Motor neuron (in vitro differentiated cells): ENCODE data around the gene OGG1. TPM values are rescaled to one million over a fixed set of nuclear protein-coding genes. Genes with fewer than 3 reads are reported as not detected.
"Not testable (repeated sequence)": the region's sequence is repeated elsewhere in the genome, so short reads cannot be mapped to it uniquely, and the experiment has no call there.

Source experiments
- ATAC-seq, 8 experiments: fragments of 200-7000 bp; cut with Tn5 transposase; replicated peaks in 6 of 8; 2 replicates each; pipeline ENCODE4 v1.8.0; 2021; ENCODE audit warnings: mild to moderate bottlenecking in 8 of 8, moderate library complexity in 8 of 8
- H3K27ac ChIP-seq, 2 donors: fragments of 250-450 bp; sonication (Bioruptor Pico); 2 replicates each; pipeline ENCODE4 v1.9.0; 2021; ENCODE audit warnings: antibody characterized with exemption in 2 of 2, mild to moderate bottlenecking in 2 of 2, moderate library complexity in 1 of 2
- H3K4me1 ChIP-seq, 2 donors: fragments of 250-450 bp; sonication (Bioruptor Pico); replicated peaks in 1 of 2; 2 replicates each; pipeline ENCODE4 v1.6.1; 2021; ENCODE audit warnings: antibody characterized with exemption in 2 of 2, mild to moderate bottlenecking in 2 of 2, moderate library complexity in 1 of 2
- H3K4me3 ChIP-seq, 5 donors: fragments of 250-450 bp; sonication (Bioruptor Pico); 2 replicates each; pipeline ENCODE4 v1.9.0; 2021; ENCODE audit warnings: antibody characterized with exemption in 5 of 5, mild to moderate bottlenecking in 5 of 5, moderate library complexity in 4 of 5
- WGBS, 10 experiments: fragments of 450-650 bp; shearing (Covaris generic); methylation state at CpG; one replicate each; pipeline ENCODE4 v1.0.0; 2022; 5-methylcytosine and 5-hydroxymethylcytosine counted together
- in situ Hi-C, 9 experiments: fragments of 400-800 bp; cut with MboI; loops; one replicate each; pipeline ENCODE4 v1.15.0; 2021; ENCODE audit warnings: low sequenced_read_pairs in 9 of 9, low pct_unique_long_range_greater_than_20kb in 2 of 9; ENCODE audit not compliant: unreplicated experiment in 9 of 9
- total RNA-seq, 8 experiments: library from RNA; unstranded; fragments of 300-600 nt; gene quantifications; 2 replicates each; pipeline versions ENCODE4 v1.2.3 to v1.2.4, GENCODE V29; 2022

OGG1 gene
- total RNA-seq, 8 experiments from 2014 or later: 11.9 to 28.1 (median 22.4) TPM

- Histone ChIP-seq H3K27ac (no peak overlapping the region), H3K4me3 (peak overlapping the region; percentile 27 to 43 (median 33)), H3K4me1 (peaks cover 10 to 12% of the 10 kb centered on the region in 2 donors)
- ATAC-seq: no peak
- in situ Hi-C loops: no loop called here
- 0 to 100% (median 68%) methylated on average over 1 to 3 of the region's 15 CpGs; no CpG with 5 or more reads in 4 of the 10 experiments for WGBS, 10 experiments
Observed at GRCh38 chr3:9770276-9770812, 20.6 kb downstream of the OGG1 start.

GRCh38 chr3:9771007-9771406, 21.3 kb downstream of the OGG1 start:
- in situ Hi-C loops: not testable (repeated sequence)

GRCh38 chr3:9776896-9777693, 27.3 kb downstream of the OGG1 start:
- 46 to 100% (median 68%) methylated on average over 1 to 4 of the region's 5 CpGs; no CpG with 5 or more reads in 2 of the 10 experiments for WGBS, 10 experiments
- H3K4me3 ChIP-seq: no peak overlapping the region
- no peak for ATAC-seq
- H3K4me1 ChIP-seq: no peaks in the 10 kb centered on the region
- no peak overlapping the region for H3K27ac ChIP-seq
- in situ Hi-C loops: no loop called here

More at GRCh38 chr3:9771007-9771406, 21.3 kb downstream of the OGG1 start:
- 86 to 100% (median 94%) methylated on average over 1 to 2 of the region's 2 CpGs; no CpG with 5 or more reads in 2 of the 10 experiments for WGBS, 10 experiments
- not testable (repeated sequence) for ATAC-seq, H3K4me3 ChIP-seq, H3K27ac ChIP-seq
- peaks cover 8 to 12% of the 10 kb centered on the region in 2 donors for H3K4me1 ChIP-seq

GRCh38 chr3:9777694-9778021, 27.9 kb downstream of the OGG1 start:
- no peak for ATAC-seq
- WGBS, 10 experiments: 80 to 100% (median 83%) methylated on average over 1 of the region's 1 CpG; no CpG with 5 or more reads in 5 of the 10 experiments
- Histone ChIP-seq H3K27ac (no peak overlapping the region), H3K4me3 (no peak overlapping the region), H3K4me1 (no peaks in the 10 kb centered on the region)
- in situ Hi-C loops: no loop called here

GRCh38 chr3:9778143-9779074, 28.7 kb downstream of the OGG1 start:
- H3K27ac ChIP-seq: peak overlapping the region in 1 of 2 donors; percentile 17
- H3K4me1 ChIP-seq: no peaks in the 10 kb centered on the region
- H3K4me3 ChIP-seq: no peak overlapping the region
- peak in 2 of 8 experiments; percentile 15 to 24 for ATAC-seq
- 67 to 100% (median 86%) methylated on average over 1 to 4 of the region's 5 CpGs; no CpG with 5 or more reads in 1 of the 10 experiments for WGBS, 10 experiments
- in situ Hi-C loops: no loop called here

- Histone ChIP-seq H3K4me3 (no peak overlapping the region), H3K27ac (no peak overlapping the region), H3K4me1 (no peaks in the 10 kb centered on the region)
- ATAC-seq: no peak
- in situ Hi-C loops: no loop called here
- 80 to 100% (median 100%) methylated on average over 1 to 4 of the region's 6 CpGs; no CpG with 5 or more reads in 7 of the 10 experiments for WGBS, 10 experiments
Observed at GRCh38 chr3:9779075-9779593, 29.4 kb downstream of the OGG1 start.

- H3K4me3 ChIP-seq: no peak overlapping the region
- no peaks in the 10 kb centered on the region for H3K4me1 ChIP-seq
- in situ Hi-C loops: no loop called here
- no peak for ATAC-seq
- no peak overlapping the region for H3K27ac ChIP-seq
- 61 to 100% (median 80%) methylated on average over 1 to 4 of the region's 8 CpGs; no CpG with 5 or more reads in 4 of the 10 experiments for WGBS, 10 experiments
Observed at GRCh38 chr3:9779721-9780457, 30.1 kb downstream of the OGG1 start.

GRCh38 chr3:9780458-9780812, 30.7 kb downstream of the OGG1 start:
- ATAC-seq: no peak
- no peaks in the 10 kb centered on the region for H3K4me1 ChIP-seq
- 67 to 100% (median 90%) methylated on average over 1 to 7 of the region's 10 CpGs; no CpG with 5 or more reads in 1 of the 10 experiments for WGBS, 10 experiments
- no peak overlapping the region for H3K27ac ChIP-seq
- in situ Hi-C loops: no loop called here
- no peak overlapping the region for H3K4me3 ChIP-seq

- in situ Hi-C loops: no loop called here
- ATAC-seq: no peak
- no peaks in the 10 kb centered on the region for H3K4me1 ChIP-seq
- H3K4me3 ChIP-seq: no peak overlapping the region
- WGBS, 10 experiments: 90 to 100% (median 96%) methylated on average over 1 to 4 of the region's 4 CpGs; no CpG with 5 or more reads in 6 of the 10 experiments
- no peak overlapping the region for H3K27ac ChIP-seq
Observed at GRCh38 chr3:9780910-9781309, 31.2 kb downstream of the OGG1 start.

GRCh38 chr3:9781551-9781950, 31.8 kb downstream of the OGG1 start:
- H3K4me1 ChIP-seq: no peaks in the 10 kb centered on the region
- no peak overlapping the region for H3K4me3 ChIP-seq
- 100% methylated on average over 1 of the region's 1 CpG; no CpG with 5 or more reads in 8 of the 10 experiments for WGBS, 10 experiments
- in situ Hi-C loops: no loop called here
- no peak overlapping the region for H3K27ac ChIP-seq
- ATAC-seq: no peak

GRCh38 chr3:9781978-9782603, 32.3 kb downstream of the OGG1 start:
- WGBS, 10 experiments: 60 to 100% (median 74%) methylated on average over 1 to 3 of the region's 3 CpGs; no CpG with 5 or more reads in 3 of the 10 experiments
- no peaks in the 10 kb centered on the region for H3K4me1 ChIP-seq
- no peak overlapping the region for H3K4me3 ChIP-seq
- in situ Hi-C loops: no loop called here
- H3K27ac ChIP-seq: no peak overlapping the region
- no peak for ATAC-seq

- in situ Hi-C loops: no loop called here
- no peak overlapping the region for H3K4me3 ChIP-seq
- H3K27ac ChIP-seq: no peak overlapping the region
- no peak for ATAC-seq
- no peaks in the 10 kb centered on the region for H3K4me1 ChIP-seq
- 0 to 100% (median 51%) methylated on average over 1 to 3 of the region's 3 CpGs; no CpG with 5 or more reads in 2 of the 10 experiments for WGBS, 10 experiments
Observed at GRCh38 chr3:9782770-9783169, 33.0 kb downstream of the OGG1 start.
